Measurements from ENCODE around the gene CES2.

DNA sequence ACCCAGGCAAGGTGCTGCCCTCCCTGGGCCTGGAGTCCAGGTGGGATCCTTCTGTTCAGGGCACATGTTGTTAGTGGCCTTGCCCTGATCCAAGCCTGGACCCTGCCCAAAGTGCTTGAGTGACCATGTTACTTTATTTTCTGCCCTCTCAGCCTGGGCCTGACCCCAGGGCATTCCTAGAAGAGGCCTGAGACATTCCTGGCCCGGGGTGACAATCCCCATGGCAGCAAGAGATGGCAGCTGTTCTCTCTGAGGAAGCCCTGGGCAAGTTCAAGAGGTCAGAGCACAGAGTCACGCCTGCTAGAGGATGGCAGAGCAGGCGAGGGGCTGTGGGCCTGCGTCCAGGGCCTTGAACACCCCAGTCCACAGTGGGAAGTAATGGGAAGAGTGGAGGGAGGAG, 21.6 kb upstream of the CES2 start:
- TF ChIP-seq POLR2A (IDR thresholded peaks at IDR 0.05; ENCODE audit: low read length) (no peak), GATA1 (IDR thresholded peaks at IDR 0.05; ENCODE audit: low read depth, low read length) (no peak)

Data from erythroblast (primary cell).